T-helper 1 cell (primary cell): ENCODE measurements around the gene SLC46A3.
"Not testable (repeated sequence)": the region's sequence is repeated elsewhere in the genome, so short reads cannot be mapped to it uniquely, and the experiment has no call there.

Source experiments
- DNase-seq, 5 donors: peaks; one replicate each; pipeline ENCODE4 v3.0.0-alpha.2; 2012 to 2020
- total RNA-seq, 4 donors: gene quantifications; one replicate each; lab custom pipeline; 2026; lab: John Stamatoyannopoulos, UW

SLC46A3 gene
- 13.7 to 31.8 (median 16.4) reads per million in 4 donors for total RNA-seq

- peak; percentile 92 to 97 (median 93) for DNase-seq
Observed at GRCh38 chr13:28718543-28719226, at the start of gene SLC46A3. Gene SLC46A3, minus strand, starts transcription at chr13:28718970. Its CDS starts 972 bp downstream, at chr13:28717998.

GRCh38 chr13:28763887-28764286 lies 45.1 kb upstream of the SLC46A3 start:
- no peak for DNase-seq

- DNase-seq = no peak
Observed at GRCh38 chr13:28761586-28761985, 42.8 kb upstream of the SLC46A3 start.

GRCh38 chr13:28755546-28755870 lies 36.7 kb upstream of the SLC46A3 start:
- no peak for DNase-seq

GRCh38 chr13:28754698-28755545 lies 36.2 kb upstream of the SLC46A3 start:
- DNase-seq = peak in 1 of 5 donors; percentile 38

- no peak for DNase-seq
Observed at GRCh38 chr13:28753946-28754345, 35.2 kb upstream of the SLC46A3 start.

- no peak for DNase-seq
Observed at GRCh38 chr13:28753208-28753892, 34.6 kb upstream of the SLC46A3 start.

GRCh38 chr13:28751175-28751960 lies 32.6 kb upstream of the SLC46A3 start:
- DNase-seq = peak in 1 of 5 donors; percentile 33

GRCh38 chr13:28750187-28751045 lies 31.6 kb upstream of the SLC46A3 start:
- no peak for DNase-seq

- no peak for DNase-seq
Observed at GRCh38 chr13:28747851-28748250, 29.1 kb upstream of the SLC46A3 start.

GRCh38 chr13:28746287-28746612 lies 27.5 kb upstream of the SLC46A3 start:
- no peak for DNase-seq

- no peak for DNase-seq
Observed at GRCh38 chr13:28744656-28745055, 25.9 kb upstream of the SLC46A3 start.

GRCh38 chr13:28744091-28744536 lies 25.3 kb upstream of the SLC46A3 start:
- no peak for DNase-seq

GRCh38 chr13:28743499-28744083 lies 24.8 kb upstream of the SLC46A3 start:
- no peak for DNase-seq

GRCh38 chr13:28743020-28743419 lies 24.2 kb upstream of the SLC46A3 start:
- no peak for DNase-seq

- not testable (repeated sequence) for DNase-seq
Observed at GRCh38 chr13:28742445-28742844, 23.7 kb upstream of the SLC46A3 start.

- DNase-seq = no peak
Observed at GRCh38 chr13:28741084-28741491, 22.3 kb upstream of the SLC46A3 start.

GRCh38 chr13:28739376-28739775 lies 20.6 kb upstream of the SLC46A3 start:
- no peak for DNase-seq

- no peak for DNase-seq
Observed at GRCh38 chr13:28735481-28736029, 16.8 kb upstream of the SLC46A3 start.

GRCh38 chr13:28734906-28735305 lies 16.1 kb upstream of the SLC46A3 start:
- DNase-seq = no peak

- DNase-seq = no peak
Observed at GRCh38 chr13:28730762-28731161, 12.0 kb upstream of the SLC46A3 start.
